Left cardiac atrium (tissue), 4 donors: Measurements from ENCODE around the gene BNIP2. TPM values are rescaled to one million over a fixed set of nuclear protein-coding genes. Genes with fewer than 3 reads are reported as not detected.
"Not testable (repeated sequence)": the region's sequence is repeated elsewhere in the genome, so short reads cannot be mapped to it uniquely, and the experiment has no call there.

Source experiments
- ATAC-seq, 2 donors: fragments of 200-7000 bp; cut with Tn5 transposase; one replicate each; pipeline ENCODE4 v1.9.1; 2020; ENCODE audit warnings: mild to moderate bottlenecking in 2 of 2, moderate library complexity in 2 of 2
- DNase-seq: peaks from one replicate; pipeline ENCODE4 v3.0.0-alpha.2; 2020
- intact Hi-C, 2 donors: fragments of 100-400 bp; cut with DNase I; formaldehyde crosslinking; loops; one replicate each; pipeline versions ENCODE4 v1.14.1 to v1.15.1; 2022 to 2023
- total RNA-seq, 2 donors: library from RNA; stranded (reverse); fragmentation: NEBNext Ultra II Directional; extraction: Animal tissue kit (Norgen Biotek cat#: 25700); gene quantifications; one replicate each; pipeline ENCODE4 v1.2.1, GENCODE V29; 2021
- donor health status: DM: no; HTN: yes; CAD: no.
- donor health status: DM: no; HTN: yes; CAD: no; lungs with severe emphysema.
- donor health status: DM: yes; HTN: yes; CAD: no.
- donor health status: Dilated cardiomyopathy.

BNIP2 gene
- total RNA-seq, 2 donors from 2014 or later, result 70.1 to 86.5 TPM

- DNase-seq, result no peak
- intact Hi-C loops, result no loop called here
- no peak for ATAC-seq
Measured at GRCh38 chr15:59647085-59647484, 42.0 kb downstream of the BNIP2 start.

DNA sequence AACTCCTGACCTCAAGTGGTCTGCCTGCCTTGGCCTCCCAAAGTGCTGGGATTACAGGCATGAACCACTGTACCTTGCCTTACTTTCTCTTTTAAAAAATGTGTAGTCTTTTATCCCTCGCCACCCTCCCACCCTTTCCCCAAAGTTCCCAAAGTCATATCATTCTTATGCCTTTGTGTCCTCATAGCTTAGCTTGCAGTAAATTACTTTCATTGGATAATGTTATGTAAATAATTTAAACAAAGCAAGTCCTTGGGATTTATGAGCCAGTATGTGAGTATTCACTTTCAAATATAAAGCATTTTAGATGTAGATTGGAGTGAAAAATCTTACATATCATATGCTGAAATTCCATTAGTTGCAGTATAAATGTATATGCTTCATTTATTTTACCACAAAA, 42.8 kb downstream of the BNIP2 start:
- DNase-seq, result no peak
- no peak for ATAC-seq
- intact Hi-C loops, result no loop called here

DNA sequence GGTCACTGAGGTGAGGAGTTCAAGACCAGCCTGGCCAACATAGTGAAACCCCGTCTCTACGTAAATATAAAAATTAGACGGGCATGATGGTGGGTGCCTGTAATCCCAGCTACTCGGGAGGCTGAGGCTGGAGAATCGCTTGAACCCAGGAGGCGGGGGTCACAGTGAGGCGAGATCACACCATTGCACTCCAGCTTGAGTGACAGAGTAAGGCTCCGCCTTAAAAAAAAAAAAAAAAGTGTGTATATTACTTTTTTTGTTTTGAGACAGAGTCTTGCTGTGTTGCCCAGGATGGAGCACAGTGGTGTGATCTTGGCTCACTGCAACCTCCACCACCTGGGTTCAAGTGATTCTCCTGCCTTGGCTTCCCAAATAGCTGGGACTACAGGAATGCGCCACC, 43.3 kb downstream of the BNIP2 start:
- ATAC-seq, intact Hi-C loops, DNase-seq: not testable (repeated sequence)

GRCh38 chr15:59644756-59645155, 44.4 kb downstream of the BNIP2 start:
- intact Hi-C loops, result no loop called here
- ATAC-seq, result no peak

GRCh38 chr15:59642351-59642750, 46.8 kb downstream of the BNIP2 start:
- ATAC-seq, result no peak
- DNase-seq, result no peak
- intact Hi-C loops, result no loop called here

More at GRCh38 chr15:59644756-59645155, 44.4 kb downstream of the BNIP2 start:
- DNase-seq, result no peak

DNA sequence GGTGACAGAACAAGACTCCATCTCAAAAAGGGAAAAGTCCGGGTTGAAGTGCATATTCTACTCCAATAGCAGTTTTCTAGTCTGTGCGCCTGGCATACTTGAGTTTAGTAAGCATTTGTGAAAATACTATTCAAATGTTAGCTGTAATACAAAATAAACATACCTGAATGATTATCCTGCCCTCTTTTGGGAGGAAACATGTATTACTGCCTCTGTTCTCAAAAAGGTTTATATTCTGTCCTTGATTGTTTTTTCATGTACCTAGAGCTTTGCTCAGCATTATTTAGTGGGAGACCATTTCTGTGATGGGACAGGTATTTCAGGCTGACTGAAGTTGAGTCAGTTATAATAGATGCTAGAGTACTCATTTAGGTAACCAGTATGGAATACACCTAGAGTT, 51.6 kb downstream of the BNIP2 start:
- ATAC-seq, DNase-seq, intact Hi-C loops: not testable (repeated sequence)

DNA sequence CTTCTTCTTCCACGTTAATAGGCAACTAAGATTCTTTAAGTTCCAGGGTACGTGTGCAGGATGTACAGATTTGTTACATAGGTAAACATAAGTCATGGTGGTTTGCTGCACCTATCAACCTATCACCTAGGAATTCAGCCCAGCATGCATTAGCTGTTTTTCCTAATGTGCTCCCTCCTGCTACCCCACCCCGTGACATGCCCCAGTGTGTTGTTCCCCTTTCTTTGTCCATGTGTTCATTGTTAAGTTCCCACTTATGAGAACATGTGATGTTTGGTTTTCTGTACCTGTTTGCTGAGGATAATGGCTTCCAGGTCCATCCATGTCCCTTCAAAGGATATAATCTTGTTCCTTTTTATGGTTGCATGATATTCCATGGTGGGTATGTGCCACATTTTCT, 52.9 kb downstream of the BNIP2 start:
- no peak for DNase-seq
- no peak for ATAC-seq
- intact Hi-C loops, result no loop called here

- DNase-seq, result no peak
- intact Hi-C loops, result no loop called here
- ATAC-seq, result no peak
Measured at GRCh38 chr15:59632714-59633113, 56.4 kb downstream of the BNIP2 start.

DNA sequence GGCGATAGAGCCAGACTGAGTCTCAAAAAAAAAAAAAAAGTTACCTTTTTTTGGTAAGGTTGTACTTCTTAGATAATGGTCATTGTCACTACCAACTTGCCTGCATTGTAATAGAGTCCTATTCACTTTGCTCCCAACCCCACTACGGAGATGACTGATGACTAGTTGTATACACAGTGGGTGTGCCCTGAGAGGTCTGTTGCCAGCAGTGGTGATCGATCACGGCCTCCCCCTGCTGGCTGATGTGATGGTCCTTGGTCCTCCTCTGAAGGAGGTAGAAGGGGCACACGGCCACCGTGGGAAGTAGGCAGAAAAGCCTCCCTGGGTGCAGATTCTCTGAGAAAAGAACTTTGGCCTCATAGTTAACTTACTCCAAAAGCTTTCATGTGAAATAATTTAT, 66.8 kb downstream of the BNIP2 start:
- peak in 1 of 2 donors; percentile 44 for ATAC-seq
- intact Hi-C loops, result loop anchor here in 1 of 2 donors (5.0 kb wide), 1 partner anchor 90 kb away; no protein-coding TSS in a partner anchor

DNA sequence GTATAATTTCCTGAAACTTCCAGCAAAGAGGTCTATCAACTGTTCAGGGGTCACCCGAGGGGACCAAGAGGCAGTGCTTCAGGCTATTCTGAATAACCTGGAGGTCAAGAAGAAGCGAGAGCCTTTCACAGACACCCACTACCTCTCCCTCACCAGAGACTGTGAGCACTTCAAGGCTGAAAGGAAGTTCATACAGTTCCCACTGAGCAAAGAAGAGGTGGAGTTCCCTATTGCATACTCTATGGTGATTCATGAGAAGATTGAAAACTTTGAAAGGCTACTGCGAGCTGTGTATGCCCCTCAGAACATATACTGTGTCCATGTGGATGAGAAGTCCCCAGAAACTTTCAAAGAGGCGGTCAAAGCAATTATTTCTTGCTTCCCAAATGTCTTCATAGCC, 70.7 kb downstream of the BNIP2 start:
- intact Hi-C loops, result no loop called here
- ATAC-seq, result no peak
- DNase-seq, result no peak

More for the DNA sequence above, 66.8 kb downstream of the BNIP2 start:
- DNase-seq, result peak; percentile 44

- no peak for ATAC-seq
- no peak for DNase-seq
- intact Hi-C loops, result no loop called here
Measured at GRCh38 chr15:59616379-59616778, 72.7 kb downstream of the BNIP2 start.

DNA sequence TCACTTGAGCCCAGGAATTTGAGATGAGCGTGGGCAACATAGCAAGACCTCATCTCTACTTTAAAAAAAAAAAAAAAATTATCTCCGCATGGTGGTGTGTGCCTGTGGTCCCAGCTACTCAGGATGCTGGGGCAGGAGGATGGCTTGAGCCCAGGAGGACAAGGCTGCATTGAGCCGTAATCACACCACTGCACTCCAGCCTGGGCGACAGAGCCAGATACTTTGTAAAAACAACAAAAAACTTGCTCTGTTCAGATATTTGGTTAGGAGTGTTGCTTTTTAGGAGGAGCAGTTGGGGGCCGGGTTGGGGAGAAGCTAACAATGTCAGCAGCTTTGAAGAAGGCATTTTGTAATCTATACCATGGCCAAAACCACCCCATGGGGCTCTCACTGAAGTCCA, 73.5 kb downstream of the BNIP2 start:
- intact Hi-C loops, result no loop called here
- ATAC-seq (no peak), DNase-seq (no peak)

- ATAC-seq (no peak), DNase-seq (no peak)
- intact Hi-C loops, result no loop called here
Measured at GRCh38 chr15:59614153-59614552, 75.0 kb downstream of the BNIP2 start.

- intact Hi-C loops, result no loop called here
- ATAC-seq (no peak), DNase-seq (no peak)
Measured at GRCh38 chr15:59611276-59612260, 77.6 kb downstream of the BNIP2 start, which contains the start of gene GCNT3. Gene GCNT3 (plus strand): TSS chr15:59611783. CDS start chr15:59618239, 6,456 bp downstream.

- ATAC-seq (no peak), DNase-seq (no peak)
- intact Hi-C loops, result no loop called here
Measured at GRCh38 chr15:59609730-59610712, 79.1 kb downstream of the BNIP2 start.

Other genes with a start within 250 kb of the BNIP2 start
- under 1 TPM in 1 of 2 donors, not detected in 1; 0.05 TPM for gene GCNT3, start 77.5 kb downstream of the BNIP2 start, total RNA-seq
- 100 to 1,000 TPM in 1 of 2 donors, 10 to 100 TPM in 1; 99.1 to 119 TPM for gene GTF2A2, start 31.8 kb downstream of the BNIP2 start, total RNA-seq